Stimulated activated CD8-positive, alpha-beta memory T cell treated with anti-CD3 and anti-CD28 coated beads, Interleukin-12 subunit alpha, Interleukin-12 subunit beta, amount 100 ng/mL, for 1 hour (primary cell): ENCODE data around the gene OR13C8.
"Not testable (repeated sequence)": the region's sequence is repeated elsewhere in the genome, so short reads cannot be mapped to it uniquely, and the experiment has no call there.

Experiments
- DNase-seq: peaks from one replicate; pipeline ENCODE4 v3.0.0-alpha.2; 2020; ENCODE audit warnings: low read depth

The OR13C8 gene

DNA sequence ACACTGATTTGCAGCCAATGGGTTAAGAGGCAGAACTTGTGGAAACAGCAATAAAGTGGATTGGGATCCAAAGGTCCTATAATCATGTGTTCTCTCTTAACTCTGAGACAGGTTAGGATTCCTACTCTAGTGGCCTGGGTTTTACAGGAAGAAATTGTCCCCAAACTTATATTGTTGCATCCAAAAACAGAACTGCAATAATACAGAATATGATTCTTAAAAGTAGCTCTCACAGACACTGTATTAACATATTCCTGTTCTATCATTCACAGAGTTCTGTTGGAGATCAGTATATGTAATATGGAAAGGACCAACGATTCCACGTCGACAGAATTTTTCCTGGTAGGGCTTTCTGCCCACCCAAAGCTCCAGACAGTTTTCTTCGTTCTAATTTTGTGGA, at the start of gene OR13C8:
OR13C8 (plus strand) TSS at position 301 of the 400 bp plus-strand sequence; CDS start at position 301, 0 bp downstream.
- no peak for DNase-seq

DNA sequence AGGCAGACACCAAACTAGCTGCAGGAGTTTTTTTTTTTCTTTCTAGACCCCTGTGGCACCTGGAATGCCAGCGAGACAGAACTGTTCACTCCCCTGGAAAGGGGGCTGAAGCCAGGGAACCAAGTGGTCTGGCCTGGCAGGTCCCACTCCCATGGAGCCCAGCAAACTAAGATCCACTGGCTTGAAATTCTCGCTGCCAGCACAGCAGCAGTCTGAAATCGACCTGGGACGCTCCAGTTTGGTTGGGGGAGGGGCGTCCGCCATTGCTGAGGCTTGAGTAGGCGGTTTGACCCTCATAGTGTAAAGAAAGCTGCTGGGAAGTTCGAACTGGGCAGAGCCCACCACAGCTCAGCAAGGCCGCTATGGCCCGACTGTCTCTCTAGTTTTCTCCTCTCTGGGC, 48.7 kb upstream of the OR13C8 start:
- DNase-seq: not testable (repeated sequence)

- DNase-seq: no peak
These were observed 41.9 kb upstream of the OR13C8 start, which contains the start of gene OR13C4 for GRCh38 chr9:104527109-104527508. TSS of gene OR13C4 (minus strand) at chr9:104527209. CDS start at chr9:104527209, 0 bp downstream.

- DNase-seq: no peak
These were observed 32.2 kb upstream of the OR13C8 start, which contains the start of gene OR13C3 for GRCh38 chr9:104536756-104537155. TSS of gene OR13C3 (minus strand) at chr9:104536856. CDS start at chr9:104536723, 133 bp downstream.

DNA sequence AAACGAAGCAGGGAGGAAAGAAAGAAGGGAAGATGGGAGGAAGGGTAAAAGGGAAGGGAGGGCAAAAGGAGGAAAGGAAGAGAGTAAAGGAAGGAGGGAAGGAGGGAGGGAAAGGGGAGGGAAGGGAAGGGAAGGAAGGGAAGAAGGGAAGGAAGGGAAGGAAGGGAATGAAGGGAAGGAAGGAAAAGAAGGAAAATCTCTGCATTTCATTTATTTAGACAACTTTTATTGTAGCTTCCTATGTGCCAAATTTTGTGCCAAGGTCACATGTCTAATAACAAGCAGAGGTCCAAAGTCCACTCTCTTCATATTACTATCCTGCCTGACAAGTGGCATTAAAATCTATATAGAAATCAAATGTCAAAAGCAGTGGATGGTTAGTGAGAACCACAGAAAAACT, 29.7 kb upstream of the OR13C8 start:
- DNase-seq: no peak

DNA sequence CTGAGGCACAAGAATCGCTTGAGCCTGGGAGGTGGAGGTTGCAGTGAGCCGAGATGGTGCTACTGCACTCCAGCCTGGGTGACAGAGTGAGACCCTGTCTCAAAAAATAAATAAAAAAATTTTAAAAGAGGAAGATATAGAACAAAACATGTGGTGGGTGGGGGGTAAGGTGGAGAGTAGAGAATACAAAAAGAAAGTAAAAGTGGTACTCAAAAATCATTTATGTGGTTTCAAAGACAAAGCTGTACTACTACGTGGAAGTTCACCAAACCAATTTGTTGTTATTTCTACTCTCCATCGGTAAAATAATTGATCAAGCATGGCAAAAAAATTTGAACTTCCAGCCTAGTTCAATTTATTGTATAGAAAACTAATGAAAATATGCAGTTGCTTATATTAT, 24.3 kb upstream of the OR13C8 start:
- DNase-seq: no peak

GRCh38 chr9:104553261-104553660, 15.7 kb upstream of the OR13C8 start:
- no peak for DNase-seq

- DNase-seq: no peak
These were observed 13.4 kb upstream of the OR13C8 start for GRCh38 chr9:104555521-104555920.

GRCh38 chr9:104556830-104557634, 11.9 kb upstream of the OR13C8 start:
- no peak for DNase-seq

GRCh38 chr9:104564358-104564757, 4.6 kb upstream of the OR13C8 start:
- DNase-seq: no peak

GRCh38 chr9:104572612-104573011, 3.6 kb downstream of the OR13C8 start:
- no peak for DNase-seq

GRCh38 chr9:104575456-104575855, 6.5 kb downstream of the OR13C8 start:
- no peak for DNase-seq

- DNase-seq: no peak
These were observed 8.3 kb downstream of the OR13C8 start for GRCh38 chr9:104577263-104577662.

DNA sequence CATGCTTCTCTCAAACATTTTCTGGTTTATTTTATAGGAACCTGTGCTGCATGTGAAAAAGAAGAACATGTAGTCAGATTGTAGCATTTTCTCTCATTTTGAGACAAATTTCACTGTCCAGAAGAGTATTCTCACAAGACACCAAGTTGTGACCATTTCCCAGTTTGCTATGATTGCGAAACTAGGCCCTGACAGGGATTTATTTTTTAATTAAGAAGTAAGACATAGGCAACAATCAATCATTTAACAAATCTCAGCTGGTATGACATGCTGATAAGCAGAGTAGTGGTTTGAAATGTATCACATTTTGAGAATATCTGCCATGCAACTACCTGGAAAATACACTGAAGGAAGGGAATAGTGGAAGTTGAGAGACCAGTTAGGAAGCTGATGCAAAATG, 11.6 kb downstream of the OR13C8 start:
- DNase-seq: no peak

DNA sequence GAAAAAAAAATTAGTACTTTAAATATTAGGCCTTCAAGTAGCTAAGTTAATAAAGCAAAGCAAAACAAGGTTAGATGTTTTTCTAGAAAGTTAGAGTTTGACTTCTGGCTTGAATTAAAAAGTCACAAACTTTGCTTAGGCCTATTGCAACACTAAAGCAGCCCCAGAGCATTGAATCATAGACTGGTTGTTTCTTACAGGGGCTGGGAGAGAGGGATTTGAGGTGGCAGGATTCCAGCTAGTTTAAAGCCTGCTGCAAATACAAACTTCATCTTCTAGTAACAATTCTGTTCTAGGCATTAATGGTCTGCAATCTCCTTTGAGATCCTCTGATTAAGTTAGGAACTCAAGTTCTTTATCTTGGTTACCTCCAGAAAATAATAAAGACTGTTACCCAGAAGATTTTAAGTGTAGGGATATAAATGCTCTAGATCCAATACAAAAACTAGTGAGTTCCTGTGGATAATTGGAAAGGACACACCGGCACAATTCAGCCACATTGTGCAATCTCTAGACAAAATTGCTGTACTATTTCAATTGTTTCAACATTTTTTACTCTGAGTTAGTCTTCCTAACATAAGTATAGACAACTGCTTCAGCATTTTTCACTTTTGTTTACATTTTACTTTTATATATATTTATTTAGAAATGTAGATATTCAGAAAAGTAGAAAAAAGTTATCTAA, 17.7 kb downstream of the OR13C8 start:
- no peak for DNase-seq

- DNase-seq: no peak
These were observed 20.7 kb downstream of the OR13C8 start for GRCh38 chr9:104589626-104590025.

DNA sequence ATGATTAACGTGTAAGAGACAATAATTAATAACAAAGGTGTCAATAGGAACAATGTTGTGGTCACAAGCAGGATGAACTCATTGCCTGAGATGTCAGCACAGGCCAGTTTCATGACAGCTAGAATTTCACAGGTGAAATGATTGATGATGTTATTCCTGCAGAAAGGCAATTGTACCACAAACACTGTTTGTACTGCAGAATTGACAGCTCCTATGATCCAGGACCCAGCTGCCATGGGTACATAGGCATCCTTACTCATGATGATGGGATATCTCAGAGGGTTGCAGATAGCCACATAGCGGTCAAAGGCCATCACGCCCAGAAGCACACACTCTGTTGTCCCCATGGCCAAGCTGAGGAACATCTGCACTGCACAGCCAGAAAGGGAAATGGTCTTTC, 29.8 kb downstream of the OR13C8 start:
- DNase-seq: not testable (repeated sequence)

DNA sequence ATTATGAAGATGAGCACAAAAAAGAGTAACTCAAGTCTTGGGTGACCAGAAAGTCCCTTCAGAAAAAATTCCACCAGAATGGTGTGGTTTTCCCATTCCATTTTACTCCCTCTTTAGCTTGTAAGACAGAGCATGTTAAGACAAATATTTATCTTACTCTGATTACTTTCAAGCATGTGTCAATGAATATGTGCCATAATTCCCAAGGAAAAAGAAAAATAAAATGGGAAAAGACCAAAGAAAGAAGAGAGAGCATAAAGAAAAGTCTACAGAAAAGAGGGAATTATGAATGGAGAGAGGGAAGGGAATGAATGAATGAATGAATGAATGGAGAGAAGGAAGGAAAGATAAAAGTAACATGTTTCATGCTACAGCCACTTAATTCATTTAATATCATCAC, 30.3 kb downstream of the OR13C8 start, which contains the start of gene OR13C5:
OR13C5 (minus strand) TSS at position 101 of the 400 bp plus-strand sequence; CDS start at position 101, 0 bp downstream.
- DNase-seq: not testable (repeated sequence)

GRCh38 chr9:104604801-104605200, 35.8 kb downstream of the OR13C8 start:
- no peak for DNase-seq

DNA sequence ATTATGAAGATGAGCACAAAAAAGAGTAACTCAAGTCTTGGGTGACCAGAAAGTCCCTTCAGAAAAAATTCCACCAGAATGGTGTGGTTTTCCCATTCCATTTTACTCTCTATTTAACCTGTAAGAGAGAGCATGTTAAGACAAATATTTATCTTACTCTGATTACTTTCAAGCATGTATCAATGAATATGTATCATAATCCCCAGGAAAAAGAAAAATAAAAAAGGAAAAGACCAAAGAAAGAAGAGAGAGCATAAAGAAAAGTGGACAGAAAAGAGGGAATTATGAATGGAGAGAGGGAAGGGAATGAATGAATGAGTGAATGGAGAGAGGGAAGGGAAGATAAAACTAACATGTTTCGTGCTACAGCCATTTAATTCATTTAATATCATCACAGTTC, 36.6 kb downstream of the OR13C8 start, which contains the start of gene OR13C2:
OR13C2 (minus strand) TSS at position 101 of the 400 bp plus-strand sequence; CDS start at position 101, 0 bp downstream.
- not testable (repeated sequence) for DNase-seq

DNA sequence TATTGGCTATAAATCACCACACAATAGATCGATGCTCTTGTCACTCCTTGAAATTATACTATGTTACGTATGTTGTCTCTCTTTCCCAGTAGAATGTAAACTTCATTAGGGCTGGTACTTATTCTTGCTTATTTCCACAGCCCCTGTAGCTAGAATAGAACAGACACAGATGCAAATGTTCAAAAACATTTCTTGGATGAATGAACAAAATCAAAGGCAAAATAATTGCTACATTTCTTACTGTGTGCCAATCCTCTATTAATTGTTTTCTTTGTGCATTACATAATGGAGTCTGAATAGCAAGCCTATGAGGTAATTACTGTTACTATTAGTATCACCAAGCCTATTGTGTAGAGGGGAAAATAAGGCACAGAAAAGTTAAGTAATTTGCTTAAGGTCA, 37.2 kb downstream of the OR13C8 start:
- no peak for DNase-seq

DNA sequence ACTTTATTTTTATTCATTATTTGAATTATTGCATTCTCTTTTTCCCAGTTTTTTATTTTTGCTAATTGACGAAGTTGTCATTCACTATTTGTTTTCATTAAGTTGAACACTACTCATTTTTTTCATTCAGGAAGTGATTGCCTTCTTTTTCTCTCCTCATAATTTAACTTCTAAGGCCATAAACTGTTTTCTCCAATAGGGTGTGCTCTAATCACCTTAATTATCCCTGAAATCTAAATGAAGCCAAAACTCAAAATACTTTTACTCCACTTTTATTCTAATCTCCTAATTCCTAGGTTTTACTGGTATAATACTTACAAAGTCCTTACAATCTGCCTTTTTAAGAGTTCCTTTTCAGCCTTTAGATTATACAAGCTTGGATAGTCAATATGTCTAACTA, 39.4 kb downstream of the OR13C8 start:
- no peak for DNase-seq

DNA sequence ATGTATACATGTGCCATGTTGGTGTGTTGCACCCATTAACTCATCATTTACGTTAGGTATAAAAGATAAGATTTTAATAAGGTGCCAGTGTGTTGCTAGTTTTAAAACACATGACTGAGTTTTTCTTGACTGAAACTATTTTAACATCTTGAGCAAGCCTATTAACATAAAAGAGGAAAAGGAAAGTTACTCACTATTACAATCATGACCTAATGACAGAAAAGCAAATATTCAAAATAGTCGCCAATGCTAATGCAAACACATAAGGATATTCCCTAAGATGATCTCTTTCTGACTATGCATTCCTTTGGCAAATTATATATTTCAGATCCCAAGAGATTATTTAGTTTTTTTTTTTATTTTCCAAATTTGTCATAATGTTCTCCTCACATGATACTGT, 42.2 kb downstream of the OR13C8 start:
- DNase-seq: no peak
